GM12801 (cell line): Measurements from ENCODE around the gene ARSI.

Source experiments
- TF ChIP-seq, protein P1 (sequence below): IDR thresholded peaks from one replicate; pipeline ENCODE4 v1.5.1; 2011; ENCODE audit warnings: control low read depth; ENCODE audit not compliant: insufficient read length; ENCODE audit errors: extremely low read depth

Gene ARSI

GRCh38 chr5:150283904-150284303 is 18.8 kb downstream of the ARSI start:
- TF ChIP-seq, protein P1, sequence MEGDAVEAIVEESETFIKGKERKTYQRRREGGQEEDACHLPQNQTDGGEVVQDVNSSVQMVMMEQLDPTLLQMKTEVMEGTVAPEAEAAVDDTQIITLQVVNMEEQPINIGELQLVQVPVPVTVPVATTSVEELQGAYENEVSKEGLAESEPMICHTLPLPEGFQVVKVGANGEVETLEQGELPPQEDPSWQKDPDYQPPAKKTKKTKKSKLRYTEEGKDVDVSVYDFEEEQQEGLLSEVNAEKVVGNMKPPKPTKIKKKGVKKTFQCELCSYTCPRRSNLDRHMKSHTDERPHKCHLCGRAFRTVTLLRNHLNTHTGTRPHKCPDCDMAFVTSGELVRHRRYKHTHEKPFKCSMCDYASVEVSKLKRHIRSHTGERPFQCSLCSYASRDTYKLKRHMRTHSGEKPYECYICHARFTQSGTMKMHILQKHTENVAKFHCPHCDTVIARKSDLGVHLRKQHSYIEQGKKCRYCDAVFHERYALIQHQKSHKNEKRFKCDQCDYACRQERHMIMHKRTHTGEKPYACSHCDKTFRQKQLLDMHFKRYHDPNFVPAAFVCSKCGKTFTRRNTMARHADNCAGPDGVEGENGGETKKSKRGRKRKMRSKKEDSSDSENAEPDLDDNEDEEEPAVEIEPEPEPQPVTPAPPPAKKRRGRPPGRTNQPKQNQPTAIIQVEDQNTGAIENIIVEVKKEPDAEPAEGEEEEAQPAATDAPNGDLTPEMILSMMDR, result no peak

GRCh38 chr5:150281987-150282386 is 20.7 kb downstream of the ARSI start:
- TF ChIP-seq, protein P1, result no peak

GRCh38 chr5:150279330-150280020 is 23.2 kb downstream of the ARSI start:
- TF ChIP-seq, protein P1, result no peak

DNA sequence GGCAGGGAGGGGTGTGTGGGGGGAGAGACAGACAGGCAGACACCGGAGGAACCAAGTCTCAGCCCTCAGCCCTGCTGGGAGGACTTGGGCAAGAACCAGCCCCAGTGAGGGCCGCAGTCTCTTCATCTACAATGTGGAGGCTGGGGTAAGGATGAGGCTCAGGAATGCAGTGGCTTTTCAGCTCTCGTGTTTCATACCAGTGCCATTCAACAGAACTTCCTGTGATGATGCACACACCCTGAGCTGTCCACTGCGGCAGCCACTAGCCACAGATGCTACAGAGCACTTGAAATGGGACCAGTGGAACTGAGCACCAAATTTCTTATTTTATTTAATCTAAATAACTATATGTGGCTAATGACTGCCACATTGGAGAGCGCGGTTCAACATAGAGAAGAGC is 23.8 kb downstream of the ARSI start:
- TF ChIP-seq, protein P1, result no peak

DNA sequence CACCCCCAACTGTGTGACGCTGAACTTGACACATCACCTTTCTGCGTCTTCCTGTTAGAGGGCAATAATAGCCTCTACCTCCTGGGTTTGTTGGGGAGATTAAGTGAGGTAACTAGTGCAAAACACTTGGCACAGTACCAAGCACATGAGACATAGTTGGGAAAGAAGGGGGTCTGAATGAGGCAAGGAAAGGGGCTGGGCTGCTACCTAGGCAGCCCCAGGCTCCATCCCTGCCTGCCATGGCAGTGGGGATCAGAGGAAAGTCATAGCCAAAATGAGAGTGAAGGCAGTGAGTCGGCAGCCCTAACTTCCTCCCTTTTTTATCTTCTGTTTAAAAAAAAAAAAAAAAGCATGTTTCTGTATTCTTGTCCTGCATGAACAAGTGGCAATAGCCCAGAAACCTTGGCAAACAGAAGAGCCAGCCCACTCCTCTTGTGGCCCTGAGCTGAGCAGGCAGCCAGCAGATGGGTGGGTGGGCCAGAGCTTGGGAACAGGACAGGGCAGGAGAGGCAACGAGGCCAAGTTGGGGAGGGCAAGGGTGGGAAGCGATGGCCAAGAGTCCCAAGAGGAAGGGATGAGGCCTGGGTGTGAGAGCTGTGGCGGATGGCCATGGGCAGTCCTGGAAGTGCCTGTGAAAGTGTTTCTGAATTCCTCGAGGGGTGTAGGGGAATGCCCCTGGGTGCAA is 24.5 kb downstream of the ARSI start:
- TF ChIP-seq, protein P1, result no peak

- TF ChIP-seq, protein P1, result no peak
Measured at GRCh38 chr5:150277043-150277442, 25.7 kb downstream of the ARSI start.

DNA sequence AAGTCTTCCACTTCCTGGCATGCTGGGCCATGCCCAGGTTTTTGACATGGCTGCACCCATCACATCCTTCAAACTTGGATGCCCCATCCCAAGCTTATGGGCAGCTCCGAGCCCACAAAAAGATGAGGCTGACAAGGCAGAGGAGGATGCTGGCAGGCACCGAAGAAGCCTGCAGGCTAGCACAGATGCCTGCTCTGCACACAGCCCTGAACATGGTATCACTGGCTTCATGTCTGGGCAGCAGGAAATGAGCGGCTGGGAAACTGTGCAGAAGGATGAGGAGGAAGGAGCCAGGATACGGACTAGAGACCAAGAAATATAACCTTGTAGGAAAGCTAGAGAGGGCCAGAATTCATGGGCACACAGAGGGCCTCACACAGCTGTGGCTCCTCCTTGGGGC is 27.9 kb downstream of the ARSI start:
- TF ChIP-seq, protein P1, result no peak
